Cardiac septum (tissue), 1 donor: ENCODE measurements around the gene RNASEH2A. TPM values are rescaled to one million over a fixed set of nuclear protein-coding genes. Genes with fewer than 3 reads are reported as not detected.

Experiments used
- DNase-seq: peaks from one replicate; pipeline ENCODE4 v3.0.0-alpha.2; 2020; ENCODE audit warnings: low spot score
- intact Hi-C: fragments of 100-400 bp; cut with DNase I; formaldehyde crosslinking; loops from one replicate; pipeline ENCODE4 v1.14.0; 2022
- total RNA-seq: library from RNA; stranded (reverse); fragmentation: NEBNext Ultra II Directional; extraction: Animal tissue kit (Norgen Biotek cat#: 25700); gene quantifications from one replicate; pipeline ENCODE4 v1.2.1, GENCODE V29; 2021
- donor health status: DM: no; HTN: no; CAD: no.

RNASEH2A gene
- total RNA-seq, 1 donor from 2014 or later: 4.4 TPM

DNA sequence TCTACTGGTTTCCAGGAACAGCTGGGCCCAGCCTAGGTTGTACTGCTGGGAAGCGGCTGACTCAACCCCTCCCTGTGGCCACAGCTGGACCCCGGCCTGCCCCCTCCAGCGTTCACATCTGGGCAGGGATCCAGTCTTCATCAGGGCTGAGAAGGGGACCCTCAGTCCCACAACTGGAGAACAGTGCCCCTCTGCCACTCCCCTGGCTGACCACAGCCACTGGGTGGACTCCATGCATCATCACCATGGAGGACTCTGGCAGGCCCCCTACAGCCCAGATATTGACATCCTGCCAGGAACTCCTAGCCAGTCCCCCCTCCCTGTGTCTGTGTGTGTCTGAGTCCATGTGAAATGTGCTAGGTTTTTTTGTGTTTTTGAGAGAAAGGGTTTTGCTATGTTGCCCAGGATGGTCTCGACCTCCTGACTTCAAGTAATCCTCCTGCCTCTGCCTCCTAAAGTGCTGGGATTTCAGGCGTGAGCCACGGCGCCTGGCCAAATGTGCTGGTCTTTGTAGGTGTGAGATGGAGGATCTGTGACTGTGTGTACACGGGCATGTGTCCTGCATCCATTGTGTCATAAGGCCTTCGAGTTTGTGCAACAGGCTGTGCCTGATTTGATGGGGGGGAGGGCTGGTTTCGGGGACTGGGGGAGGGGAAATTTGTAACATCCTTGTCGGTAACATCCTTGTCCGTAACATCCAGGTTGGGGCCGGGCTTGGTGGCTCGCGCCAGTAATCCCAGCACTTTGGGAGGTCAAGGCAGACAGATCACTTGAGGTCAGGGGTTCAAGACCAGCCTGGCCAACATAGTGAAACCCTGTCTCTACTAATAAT lies 27.0 kb upstream of the RNASEH2A start:
- intact Hi-C loops: no loop called here
- DNase-seq: no peak

DNA sequence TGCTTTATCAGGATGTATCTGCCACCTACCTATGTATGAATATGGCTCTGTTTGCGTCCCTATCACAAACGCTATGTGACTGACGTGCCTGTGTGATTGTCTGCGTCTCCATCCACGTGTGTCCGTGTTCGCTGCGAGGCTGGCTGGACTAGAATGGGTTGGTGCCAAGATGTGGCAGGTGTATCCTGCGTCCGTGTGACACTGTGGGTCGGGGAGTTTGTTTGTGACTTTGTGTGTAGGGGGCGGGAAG lies 24.3 kb upstream of the RNASEH2A start:
- intact Hi-C loops: no loop called here
- no peak for DNase-seq

DNA sequence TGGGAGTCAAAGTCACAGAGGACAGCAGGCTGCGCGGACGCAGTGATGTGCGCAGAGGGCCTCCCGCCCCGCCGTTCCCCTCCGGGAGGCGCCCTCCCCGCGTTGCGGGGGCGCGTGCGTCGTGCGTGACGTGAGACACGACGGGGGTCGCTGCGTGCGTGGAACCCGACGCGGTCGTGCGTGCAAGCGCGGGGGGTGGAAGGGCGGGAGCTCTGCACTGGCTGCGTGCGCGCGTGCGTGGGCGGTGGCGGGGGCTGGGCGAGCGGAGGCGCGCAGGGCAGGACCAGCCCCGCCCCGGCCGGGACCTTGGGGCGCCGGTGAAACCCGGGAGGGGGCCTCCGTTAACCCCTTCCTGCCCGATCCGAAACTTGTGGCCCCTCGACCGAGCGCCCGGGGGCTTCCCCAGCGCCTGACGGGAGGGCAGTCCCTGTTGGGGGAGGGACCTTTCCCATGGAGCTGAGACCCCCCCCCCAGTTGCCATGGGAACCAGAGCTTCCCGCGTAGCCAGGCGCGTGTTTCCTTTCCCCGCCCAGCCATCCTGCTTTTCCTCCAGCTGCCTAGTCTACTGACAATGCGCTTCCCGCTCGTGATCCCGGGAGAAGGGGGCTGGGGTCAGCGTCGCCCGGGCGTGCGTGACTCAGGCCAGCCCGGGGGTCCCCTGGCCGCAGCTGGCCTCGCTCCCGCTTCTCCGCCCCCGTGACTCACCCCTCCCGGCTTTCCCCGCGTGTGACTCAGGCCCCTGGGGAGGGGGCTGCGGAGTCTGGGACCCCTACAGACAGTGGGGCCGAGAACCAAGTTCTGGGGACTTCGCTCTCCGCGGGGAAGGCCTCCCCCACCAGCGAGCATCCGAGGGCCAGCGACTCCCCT lies 23.7 kb upstream of the RNASEH2A start:
- DNase-seq: peak; percentile 95
- intact Hi-C loops: no loop called here

DNA sequence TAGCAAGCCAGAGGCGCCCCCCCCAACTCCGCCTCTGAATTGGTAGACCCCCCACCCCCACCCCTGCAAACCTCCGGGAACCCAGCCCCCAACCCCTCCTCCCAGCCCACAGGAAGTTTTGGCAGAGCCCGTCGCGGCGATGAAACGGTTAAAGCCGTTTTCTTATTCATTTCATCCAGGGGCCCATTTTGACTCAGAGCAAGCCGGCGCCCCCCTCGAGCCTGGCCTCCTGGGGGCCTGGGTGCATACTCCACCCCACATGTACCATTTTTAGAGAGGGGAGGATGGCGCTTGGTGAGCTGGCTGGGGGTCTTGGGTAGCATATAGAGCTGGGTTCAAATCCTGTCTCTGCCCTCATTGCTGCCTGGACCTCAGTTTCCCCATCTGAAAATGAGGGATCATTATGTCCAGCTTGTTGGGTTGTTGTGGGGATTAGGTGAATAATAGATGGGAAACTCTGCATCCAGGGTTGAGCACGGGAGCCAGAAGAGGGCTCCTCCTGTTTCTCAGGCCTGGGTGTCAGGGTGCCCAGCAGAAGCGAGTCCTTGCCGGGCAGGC lies 23.0 kb upstream of the RNASEH2A start:
- DNase-seq: no peak
- intact Hi-C loops: no loop called here

DNA sequence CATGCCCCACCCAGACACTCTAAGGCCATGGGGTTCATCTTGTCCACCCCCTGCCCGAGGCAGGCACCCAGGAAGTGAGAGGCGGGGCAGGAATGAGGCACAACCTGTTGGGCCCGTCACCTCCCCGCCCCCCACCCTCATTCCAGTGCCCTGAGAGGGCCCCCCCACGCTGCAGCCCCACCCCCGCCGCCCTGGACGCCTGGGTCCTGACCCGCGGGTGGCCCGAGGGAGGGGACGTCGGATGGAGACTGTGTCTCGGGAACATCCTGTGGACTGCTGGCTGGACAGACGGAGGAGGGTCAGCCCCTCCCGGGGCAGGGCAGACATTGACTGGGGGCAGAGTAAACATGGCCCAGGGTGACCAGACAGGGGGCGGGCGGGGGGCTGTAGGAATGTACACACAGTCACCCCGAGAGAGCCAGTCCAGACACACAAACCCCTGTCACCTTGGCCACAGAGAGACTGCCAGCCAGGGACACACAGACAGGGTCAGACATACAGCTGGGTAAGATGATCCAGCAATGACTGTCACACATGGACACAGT lies 22.5 kb upstream of the RNASEH2A start:
- intact Hi-C loops: no loop called here
- DNase-seq: peak; percentile 86

DNA sequence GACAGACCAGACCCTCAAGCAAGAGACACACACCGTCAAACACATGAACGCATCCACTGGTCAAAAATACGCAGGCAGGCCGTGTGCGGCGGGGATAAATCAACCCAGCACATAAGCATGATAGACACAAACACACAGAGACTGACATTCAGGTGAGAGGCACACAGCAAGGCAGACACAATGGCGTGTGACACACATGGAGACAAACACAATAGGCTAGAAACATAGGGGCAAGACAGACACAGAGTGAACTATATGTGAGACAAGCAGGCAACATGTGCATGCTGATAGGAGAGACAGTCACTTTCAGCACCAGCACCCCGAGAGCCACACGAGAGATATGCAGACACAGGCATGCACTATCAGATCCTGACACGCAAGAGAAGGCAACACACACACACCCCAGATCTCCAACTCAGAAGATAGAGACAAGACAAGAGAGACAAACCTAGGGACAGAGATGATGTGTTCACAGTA lies 22.0 kb upstream of the RNASEH2A start:
- DNase-seq: no peak
- intact Hi-C loops: no loop called here

DNA sequence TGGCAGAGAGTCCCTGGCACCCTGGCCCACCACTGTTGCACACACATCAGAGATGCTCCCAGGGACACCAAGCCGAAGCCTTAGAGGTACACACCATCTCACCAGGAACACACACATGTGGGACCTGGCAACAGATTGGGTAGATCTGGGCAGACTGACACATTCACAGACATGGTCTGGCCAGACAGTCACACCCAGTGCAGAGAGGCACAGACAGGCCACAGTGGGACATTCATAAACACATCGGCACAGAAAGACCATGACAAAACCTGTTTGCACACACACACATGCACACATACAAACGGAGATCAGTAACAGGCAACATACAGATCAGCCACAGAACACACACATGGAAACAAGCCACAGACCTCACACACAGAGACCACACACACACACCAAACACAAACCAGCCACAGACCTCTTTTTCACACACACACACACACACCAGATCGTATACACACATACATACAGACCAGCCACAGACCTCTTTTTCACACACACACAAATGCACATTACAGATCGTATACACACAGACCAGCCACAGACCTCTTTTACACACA lies 21.4 kb upstream of the RNASEH2A start:
- no peak for DNase-seq
- intact Hi-C loops: no loop called here

DNA sequence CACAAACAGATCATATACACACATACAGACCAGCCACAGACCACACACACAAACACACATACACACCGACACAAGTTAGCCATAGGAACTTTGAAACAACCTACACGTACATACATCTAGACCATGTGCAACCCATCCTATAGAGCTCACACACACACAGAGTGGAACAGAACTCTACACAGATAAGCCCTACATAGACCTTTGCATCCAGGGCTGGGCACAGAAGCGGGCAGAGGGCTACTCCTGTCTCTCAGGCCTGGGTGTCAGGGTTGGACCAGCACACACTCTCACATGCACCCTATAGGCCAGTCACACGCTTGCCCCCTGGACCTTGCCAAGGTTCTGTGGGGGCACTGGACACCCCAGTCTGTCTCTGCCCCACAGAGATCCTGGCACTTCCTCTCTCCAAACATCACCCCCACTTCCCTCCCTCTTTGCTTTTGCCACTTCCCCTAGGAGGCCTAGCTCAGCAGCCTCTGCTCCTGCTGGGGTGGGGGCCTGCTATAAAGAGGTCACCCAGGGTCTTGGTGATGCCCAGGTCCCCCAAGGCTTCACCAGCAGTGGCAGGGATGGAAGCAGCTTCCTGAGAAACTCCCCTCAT lies 20.9 kb upstream of the RNASEH2A start:
- DNase-seq: peak; percentile 84
- intact Hi-C loops: no loop called here

DNA sequence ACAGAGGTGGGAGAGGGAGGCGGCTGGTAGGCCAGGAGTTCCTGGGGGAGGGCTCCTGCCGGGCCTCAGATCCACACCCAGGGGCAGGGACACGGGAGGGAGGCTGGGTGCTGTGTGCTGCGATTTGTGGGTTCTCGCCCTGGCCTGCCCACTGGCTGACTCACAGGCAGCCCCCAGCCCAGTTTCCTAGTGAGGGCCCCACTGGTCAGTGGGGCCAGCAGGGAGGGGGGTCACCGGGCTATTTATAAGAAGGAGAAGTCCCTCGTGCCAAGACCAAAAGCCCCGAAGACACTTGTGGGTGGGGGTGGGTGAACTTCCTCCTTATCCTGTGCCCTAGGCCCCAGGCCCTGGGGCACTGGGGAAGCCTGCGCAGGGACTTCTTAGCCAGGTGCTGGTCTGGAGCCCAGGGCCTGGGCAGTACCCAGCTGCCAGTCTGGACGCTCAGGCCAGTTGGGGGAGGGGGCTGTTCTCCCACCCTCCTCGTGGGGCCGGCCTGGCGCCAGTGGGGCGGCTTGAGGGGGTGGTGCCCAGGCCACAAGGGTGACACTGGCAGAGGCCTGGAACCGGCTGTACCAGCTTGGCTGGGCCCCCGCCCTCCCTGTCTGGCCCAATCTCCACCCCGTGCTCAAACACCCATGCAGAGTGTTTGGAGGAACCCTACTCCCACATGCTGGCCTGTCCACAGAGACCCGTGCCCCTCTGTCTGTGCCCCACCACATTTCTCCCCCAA lies 20.1 kb upstream of the RNASEH2A start:
- intact Hi-C loops: no loop called here

DNA sequence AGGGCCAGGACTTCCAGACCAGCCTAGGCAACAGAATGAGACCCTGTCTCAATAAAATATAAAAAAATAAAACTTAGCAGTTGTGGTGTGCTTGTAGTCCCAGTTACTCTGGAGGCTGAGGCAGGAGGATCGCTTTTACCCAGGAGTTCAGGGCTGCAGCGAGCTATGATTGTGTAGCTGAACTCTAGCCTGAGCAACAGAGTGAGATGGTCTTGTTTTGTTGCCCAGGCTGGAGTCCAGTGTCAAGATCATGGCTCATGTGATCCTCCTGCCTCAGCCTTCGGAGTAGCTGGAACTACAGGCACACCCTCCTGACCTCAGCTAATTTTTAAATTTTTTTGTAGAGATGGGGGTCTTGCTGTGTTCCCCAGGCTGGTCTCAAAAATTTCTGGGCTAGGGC lies 19.4 kb upstream of the RNASEH2A start:
- DNase-seq: no peak
- intact Hi-C loops: no loop called here

More for the DNA sequence above, 20.1 kb upstream of the RNASEH2A start:
- DNase-seq: peak; percentile 85

DNA sequence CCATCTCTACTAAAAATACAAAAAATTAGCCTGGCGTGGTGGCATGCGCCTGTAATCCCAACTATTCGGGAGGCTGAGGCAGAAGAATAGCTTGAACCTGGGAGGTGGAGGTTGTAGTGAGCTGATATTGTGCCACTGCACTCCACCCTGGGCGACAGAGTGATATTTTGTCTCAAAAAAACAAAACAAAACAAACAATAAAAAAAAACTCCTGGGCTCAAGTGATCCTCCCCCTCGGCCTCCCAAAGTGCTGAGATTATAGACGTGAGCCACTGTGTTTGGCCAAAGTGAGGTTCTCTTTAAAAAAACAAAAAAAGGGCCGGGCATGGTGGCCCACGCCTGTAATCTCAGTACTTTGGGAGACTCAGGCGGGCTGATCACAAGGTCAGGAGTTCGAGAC lies 18.9 kb upstream of the RNASEH2A start:
- DNase-seq: no peak
- intact Hi-C loops: no loop called here

DNA sequence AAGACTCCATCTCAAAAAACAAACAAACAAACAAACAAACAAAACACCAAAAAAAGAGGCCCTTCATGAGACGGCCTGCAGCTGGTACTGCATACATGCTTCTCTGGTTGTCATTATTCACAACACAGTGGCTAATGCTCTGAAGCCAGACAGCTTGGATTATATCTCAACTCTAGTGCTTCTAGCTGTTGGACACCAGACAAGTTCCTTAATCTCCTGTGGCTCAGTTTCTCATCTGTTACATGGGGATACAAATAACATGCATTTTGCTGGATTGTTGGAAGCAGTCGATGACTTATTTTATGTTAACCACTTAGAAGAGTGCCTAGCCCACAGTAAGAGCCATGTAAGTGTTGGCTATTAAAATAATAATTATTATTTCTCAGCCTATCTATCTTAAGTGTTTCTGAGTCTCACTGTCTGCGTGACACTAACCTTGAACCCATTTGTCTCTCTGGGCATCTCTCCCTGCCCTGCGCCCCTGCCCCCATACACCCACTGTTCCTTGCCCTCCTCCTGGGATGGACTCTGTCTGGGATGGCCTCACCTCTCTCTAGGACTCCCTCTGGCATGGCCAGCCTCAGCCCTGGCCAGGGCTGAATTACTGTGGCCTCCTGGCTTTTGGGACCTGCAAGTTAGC lies 18.2 kb upstream of the RNASEH2A start:
- intact Hi-C loops: no loop called here
- DNase-seq: no peak

DNA sequence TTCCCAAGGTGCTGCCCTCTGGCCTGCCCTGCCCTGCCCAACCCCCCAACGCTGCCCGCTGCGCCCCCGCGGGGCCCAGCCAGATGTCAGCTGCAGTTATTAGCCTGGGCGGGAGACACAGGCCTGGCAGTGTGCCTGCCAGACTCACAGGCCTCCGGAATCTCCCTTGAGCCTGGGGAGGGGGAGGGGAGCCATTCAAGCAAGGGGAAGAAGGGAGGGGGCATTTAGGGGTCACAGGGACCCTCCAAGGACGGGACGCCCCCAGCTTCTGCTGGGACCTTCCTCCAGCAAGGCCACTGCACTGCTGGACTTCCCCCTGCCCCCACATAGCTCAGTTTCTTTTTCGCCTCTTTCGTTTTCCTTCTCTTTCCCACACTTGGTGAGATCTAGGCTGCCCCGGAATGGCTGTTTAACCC lies 17.7 kb upstream of the RNASEH2A start:
- intact Hi-C loops: no loop called here

DNA sequence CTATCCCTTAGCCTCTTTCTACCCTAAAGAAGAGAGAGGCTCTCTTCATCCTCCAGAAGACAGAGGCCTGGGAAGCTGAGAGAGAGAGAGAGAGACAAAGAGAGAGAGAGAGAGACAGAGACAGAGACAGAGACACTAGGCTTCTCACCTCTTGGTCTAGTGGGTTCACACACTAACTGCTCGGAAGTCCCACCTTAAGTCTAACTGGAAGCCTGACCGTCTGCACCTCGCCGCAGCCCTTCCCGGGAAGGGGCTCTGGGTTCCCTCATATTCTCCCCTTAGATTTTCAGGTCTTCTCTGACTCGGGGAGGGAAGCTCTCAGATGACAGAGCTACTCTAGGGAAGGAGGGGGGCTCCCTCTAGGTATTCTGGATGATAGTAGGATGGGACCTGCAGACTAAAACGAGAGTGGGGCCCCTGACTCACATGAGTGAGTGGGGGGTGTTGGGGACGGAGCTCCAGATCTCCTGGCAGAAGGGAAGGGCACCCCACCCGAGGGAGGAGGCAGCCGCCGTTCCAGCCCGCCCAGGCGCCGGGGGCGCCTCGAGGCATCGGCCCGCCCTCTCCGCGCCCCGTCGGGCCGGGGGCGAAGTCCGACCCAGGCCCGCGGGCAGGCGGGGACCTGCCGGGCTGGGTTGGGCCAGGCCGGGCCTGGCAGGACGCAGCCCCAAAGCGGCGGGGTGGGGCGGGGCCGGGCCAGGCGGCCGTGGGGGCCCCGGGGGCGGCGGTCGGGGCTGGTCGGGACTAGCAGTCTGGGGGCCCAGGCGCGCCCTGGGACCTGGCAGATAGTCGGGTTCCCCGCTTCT lies 17.1 kb upstream of the RNASEH2A start:
- intact Hi-C loops: no loop called here
- DNase-seq: no peak

More for the DNA sequence above, 17.7 kb upstream of the RNASEH2A start:
- peak; percentile 92 for DNase-seq

DNA sequence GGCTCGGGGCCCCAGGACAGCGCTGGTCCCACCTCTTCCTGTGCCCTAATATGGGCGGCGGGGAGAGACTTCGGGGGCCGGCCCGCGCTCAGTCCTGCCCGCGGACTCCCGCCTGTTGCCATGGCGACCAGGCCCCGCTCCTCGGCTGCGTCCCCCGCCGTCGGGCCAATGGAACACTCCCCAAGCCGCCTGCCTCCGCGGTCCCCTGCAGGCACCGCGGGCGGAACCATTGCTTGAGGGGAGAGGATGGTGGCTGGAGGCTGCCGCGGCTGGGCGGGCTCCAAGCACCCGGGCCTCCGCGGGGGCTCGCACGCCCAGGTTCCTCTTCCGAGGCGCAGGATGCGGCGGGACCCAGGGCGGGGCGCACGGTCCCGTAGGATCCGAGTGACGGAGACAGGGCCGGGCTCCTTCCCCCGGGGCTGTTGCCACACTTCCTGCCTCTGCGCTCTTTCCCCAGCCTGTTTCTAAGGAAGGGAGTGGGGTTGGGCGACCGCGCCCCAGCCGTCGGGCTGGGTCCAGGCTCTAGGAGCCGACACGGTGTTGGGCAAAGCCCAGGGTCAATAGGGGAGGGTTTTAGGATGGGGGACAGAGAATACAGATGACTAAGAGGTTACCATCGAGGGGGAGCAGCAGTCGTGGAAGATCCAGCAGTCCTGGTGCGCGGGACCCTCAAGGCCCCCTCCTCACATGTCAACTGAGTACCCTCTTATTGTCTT lies 16.3 kb upstream of the RNASEH2A start:
- DNase-seq: peak; percentile 99
- intact Hi-C loops: loop anchor here (5.0 to 10.0 kb wide), 2 partner anchors 362 to 1055 kb away; partner anchors contain the start of genes IER2 and STX10

DNA sequence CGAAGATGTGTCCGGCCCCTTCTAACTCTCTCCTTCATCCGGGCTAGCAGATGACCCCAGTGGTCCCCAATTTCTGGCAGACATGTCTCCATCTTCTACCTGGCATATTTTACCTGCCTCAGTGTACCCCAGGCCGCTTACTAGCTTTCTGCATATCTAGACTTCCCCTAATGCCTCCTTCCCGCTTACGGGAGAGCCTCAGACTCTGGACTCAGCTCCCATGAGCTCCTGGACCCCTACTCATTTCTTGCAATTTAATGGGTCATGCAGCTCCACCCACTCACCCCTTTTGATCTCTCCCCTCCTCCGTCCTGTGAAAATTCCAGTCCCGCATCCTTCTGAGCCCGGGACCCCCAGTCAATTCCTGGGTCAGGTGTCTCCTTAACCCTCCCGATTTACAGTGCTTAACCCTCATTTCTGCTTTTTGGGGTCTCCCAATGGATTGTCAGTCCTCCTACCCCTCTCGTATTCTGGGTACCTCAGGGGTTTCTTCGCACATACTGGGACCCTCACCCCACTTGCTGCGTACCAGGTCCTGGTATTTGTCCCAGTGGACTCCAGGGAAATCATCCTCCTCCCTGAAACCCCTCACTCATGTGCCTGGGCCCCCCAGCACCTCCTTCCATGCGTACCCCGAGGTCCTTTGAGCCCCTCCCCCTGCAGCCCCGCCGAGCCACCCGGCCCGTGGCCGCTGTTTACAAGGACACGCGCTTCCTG lies 15.6 kb upstream of the RNASEH2A start:
- DNase-seq: no peak
- intact Hi-C loops: loop anchor here (5.0 to 10.0 kb wide), 2 partner anchors 362 to 1054 kb away; partner anchors contain the start of genes IER2 and STX10
